Common myeloid progenitor, CD34-positive (primary cell): ENCODE data around the gene MEF2A.

Experiments
- CTCF ChIA-PET: fragments of 350-600 bp; sonication (Branson Sonifier 250); formaldehyde crosslinking; loops from one replicate; lab custom pipeline; 2021; ENCODE audit warnings: antibody characterized with exemption; lab: Charles Lee
- POLR2A ChIA-PET: fragments of 350-600 bp; sonication (Branson Sonifier 250); formaldehyde crosslinking; loops from one replicate; lab custom pipeline; 2021; ENCODE audit warnings: antibody characterized with exemption; lab: Charles Lee
- DNase-seq, 3 donors: peaks; one replicate each; pipeline versions ENCODE4 v3.0.0 to v3.0.0-alpha.2; 2013
- H3K27ac ChIP-seq, 2 experiments: 1 replicate in 1 of 2; 2 replicates in 1 of 2; pipeline ENCODE4 v1.7.0; 2013; ENCODE audit warnings: inconsistent platforms in 2 of 2, low read length in 2 of 2, mild to moderate bottlenecking in 2 of 2, low read depth in 1 of 2, moderate library complexity in 1 of 2; ENCODE audit not compliant: severe bottlenecking in 2 of 2, insufficient read depth in 1 of 2, poor library complexity in 1 of 2
- H3K27me3 ChIP-seq, 5 experiments: replicated peaks in 2 of 5; 1 replicate in 3 of 5; 2 replicates in 2 of 5; pipeline versions ENCODE4 v1.6.1 to v1.7.0; 2013; ENCODE audit warnings: low read length in 4 of 5, mild to moderate bottlenecking in 2 of 5, moderate library complexity in 2 of 5, inconsistent platforms in 1 of 5; ENCODE audit not compliant: insufficient read depth in 5 of 5, control insufficient read depth in 4 of 5
- H3K36me3 ChIP-seq, 4 experiments: 1 replicate in 2 of 4; 2 replicates in 2 of 4; pipeline versions ENCODE4 v1.6.1 to v1.7.0; 2013; ENCODE audit warnings: low read length in 3 of 4, control low read depth in 1 of 4, mild to moderate bottlenecking in 1 of 4; ENCODE audit not compliant: control insufficient read depth in 4 of 4, insufficient read depth in 4 of 4
- H3K4me1 ChIP-seq, 4 experiments: 1 replicate in 3 of 4; 2 replicates in 1 of 4; pipeline versions ENCODE4 v1.6.1 to v1.7.1; 2013; ENCODE audit warnings: low read length in 3 of 4, mild to moderate bottlenecking in 3 of 4, control low read depth in 1 of 4, inconsistent platforms in 1 of 4, moderate library complexity in 1 of 4; ENCODE audit not compliant: control insufficient read depth in 4 of 4, insufficient read depth in 4 of 4; ENCODE audit errors: control extremely low read depth in 1 of 4
- H3K4me3 ChIP-seq, 7 experiments: 1 replicate in 4 of 7; 2 replicates in 3 of 7; pipeline versions ENCODE4 v1.5.1 to v1.7.0; 2013; ENCODE audit warnings: mild to moderate bottlenecking in 7 of 7, low read length in 6 of 7, moderate library complexity in 6 of 7, inconsistent platforms in 2 of 7, low read depth in 2 of 7, control low read depth in 1 of 7; ENCODE audit not compliant: insufficient read depth in 4 of 7, control insufficient read depth in 1 of 7; ENCODE audit errors: extremely low read depth in 1 of 7
- H3K9me3 ChIP-seq, 5 experiments: 1 replicate in 4 of 5; 2 replicates in 1 of 5; pipeline versions ENCODE4 v1.6.1 to v1.7.1; 2013; ENCODE audit warnings: low read length in 4 of 5, mild to moderate bottlenecking in 2 of 5, inconsistent platforms in 1 of 5, low read depth in 1 of 5, moderate library complexity in 1 of 5; ENCODE audit not compliant: control insufficient read depth in 4 of 5, insufficient read depth in 2 of 5; ENCODE audit errors: control extremely low read depth in 1 of 5
- WGBS: methylation state at CpG from one replicate; pipeline ENCODE4 v1.1.5; 2013; ENCODE audit not compliant: insufficient coverage; 5-methylcytosine and 5-hydroxymethylcytosine counted together

The MEF2A gene

GRCh38 chr15:99574048-99574447, 8.3 kb downstream of the MEF2A start:
- Histone ChIP-seq H3K9me3 (peaks cover 0 to 2% (median 0%) of the 10 kb centered on the region in 5 experiments), H3K36me3 (peaks cover 0 to 6% (median 2%) of the 10 kb centered on the region in 4 experiments), H3K4me3 (no peak overlapping the region), H3K4me1 (peaks cover 0 to 4% (median 0%) of the 10 kb centered on the region in 4 experiments), H3K27ac (no peak overlapping the region), H3K27me3 (peaks cover 0 to 1% (median 0%) of the 10 kb centered on the region in 5 experiments)
- ChIA-PET POLR2A (no interaction called here), CTCF (interaction anchor here (1.2 kb wide), 1 partner anchor 130 kb away, joined by 4 read pairs; no protein-coding TSS in a partner anchor)
- no CpG with 5 or more reads among the region's 4 CpGs for WGBS
- no peak for DNase-seq

DNA sequence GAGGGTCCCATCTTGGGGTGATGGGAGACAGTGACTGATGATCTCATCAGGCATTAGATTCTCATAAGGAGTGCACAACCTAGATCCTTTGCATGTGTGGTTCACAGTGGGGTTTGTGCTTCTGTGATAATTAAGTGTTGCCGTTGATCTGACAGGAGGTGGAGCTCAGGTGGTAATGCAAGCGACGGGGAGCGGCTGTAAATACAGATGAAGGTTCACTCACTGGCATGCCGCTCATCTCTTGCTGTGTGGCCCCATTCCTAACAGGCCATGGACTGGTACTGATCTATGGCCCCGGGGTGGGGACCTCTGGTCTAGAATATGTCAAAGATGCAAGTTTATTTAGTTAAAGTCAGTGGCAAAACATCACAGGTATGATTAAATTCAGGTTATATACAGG, 8.7 kb downstream of the MEF2A start:
- 100% methylated on average over 2 of the region's 6 CpGs for WGBS
- ChIA-PET POLR2A (no interaction called here), CTCF (interaction anchor here (1.2 kb wide), 1 partner anchor 130 kb away, joined by 4 read pairs; no protein-coding TSS in a partner anchor)
- Histone ChIP-seq H3K4me3 (no peak overlapping the region), H3K36me3 (peaks cover 0 to 6% (median 2%) of the 10 kb centered on the region in 4 experiments), H3K27ac (no peak overlapping the region), H3K9me3 (peaks cover 0 to 2% (median 0%) of the 10 kb centered on the region in 5 experiments), H3K27me3 (no peaks in the 10 kb centered on the region), H3K4me1 (peaks cover 0 to 4% (median under 1%) of the 10 kb centered on the region in 4 experiments)
- no peak for DNase-seq

GRCh38 chr15:99578809-99579208, 13.0 kb downstream of the MEF2A start:
- ChIA-PET POLR2A (no interaction called here), CTCF (no interaction called here)
- no peak for DNase-seq
- H3K27ac ChIP-seq = no peak overlapping the region
- H3K36me3 ChIP-seq = peaks cover 0 to 8% (median 2%) of the 10 kb centered on the region in 4 experiments
- peaks cover 0 to 2% (median 0%) of the 10 kb centered on the region in 5 experiments for H3K9me3 ChIP-seq
- no peak overlapping the region for H3K4me3 ChIP-seq
- no peaks in the 10 kb centered on the region for H3K27me3 ChIP-seq
- peaks cover 0 to 10% (median 2%) of the 10 kb centered on the region in 4 experiments for H3K4me1 ChIP-seq

- Histone ChIP-seq H3K36me3 (peaks cover 0 to 15% (median 1%) of the 10 kb centered on the region in 4 experiments), H3K4me1 (peaks cover 0 to 10% (median 2%) of the 10 kb centered on the region in 4 experiments), H3K4me3 (no peak overlapping the region), H3K9me3 (peaks cover 0 to 9% (median 0%) of the 10 kb centered on the region in 5 experiments), H3K27ac (no peak overlapping the region), H3K27me3 (no peaks in the 10 kb centered on the region)
- no peak for DNase-seq
- CTCF ChIA-PET = no interaction called here
- no CpG with 5 or more reads among the region's 3 CpGs for WGBS
- POLR2A ChIA-PET = no interaction called here
These were observed 14.3 kb downstream of the MEF2A start for GRCh38 chr15:99580076-99580475.

GRCh38 chr15:99582508-99582960, 16.8 kb downstream of the MEF2A start:
- Histone ChIP-seq H3K9me3 (peaks cover 0 to 26% (median 8%) of the 10 kb centered on the region in 5 experiments), H3K4me1 (peaks cover 0 to 10% (median 2%) of the 10 kb centered on the region in 4 experiments), H3K36me3 (peaks cover 2 to 9% (median 5%) of the 10 kb centered on the region in 4 experiments), H3K4me3 (no peak overlapping the region), H3K27ac (no peak overlapping the region), H3K27me3 (no peaks in the 10 kb centered on the region)
- POLR2A ChIA-PET = no interaction called here
- 100% methylated on average over 3 of the region's 4 CpGs for WGBS
- CTCF ChIA-PET = interaction anchor here (1.6 kb wide), 1 partner anchor 14 kb away, joined by 5 read pairs; no protein-coding TSS in a partner anchor
- no peak for DNase-seq

GRCh38 chr15:99584081-99584600, 18.4 kb downstream of the MEF2A start:
- Histone ChIP-seq H3K9me3 (peaks cover 0 to 28% (median 8%) of the 10 kb centered on the region in 5 experiments), H3K4me3 (no peak overlapping the region), H3K27ac (no peak overlapping the region), H3K4me1 (peaks cover 0 to 10% (median 2%) of the 10 kb centered on the region in 4 experiments), H3K27me3 (no peaks in the 10 kb centered on the region), H3K36me3 (peaks cover 2 to 9% (median 6%) of the 10 kb centered on the region in 4 experiments)
- WGBS = 100% methylated on average over 1 of the region's 2 CpGs
- DNase-seq = no peak
- ChIA-PET CTCF (no interaction called here), POLR2A (no interaction called here)

DNA sequence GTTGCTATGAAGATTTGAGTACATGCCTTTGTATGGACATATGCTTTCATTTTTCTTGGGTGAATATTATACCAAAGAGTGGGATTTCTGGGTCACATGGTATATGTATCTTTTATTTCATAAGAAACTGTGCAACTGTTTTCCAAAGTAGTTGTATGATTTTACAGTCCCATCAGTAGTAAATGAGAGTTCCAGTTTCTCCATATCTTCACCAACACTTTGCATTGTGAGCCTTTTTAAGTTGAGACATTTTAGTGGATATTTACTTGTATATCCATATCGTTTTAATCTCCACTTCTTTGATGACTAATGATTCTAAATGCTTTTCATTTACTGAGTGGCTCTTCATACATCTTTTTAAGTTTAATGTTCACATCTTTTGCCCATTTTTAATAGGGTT, 20.3 kb downstream of the MEF2A start:
- POLR2A ChIA-PET = no interaction called here
- H3K27me3 ChIP-seq = no peaks in the 10 kb centered on the region
- no peak overlapping the region for H3K4me3 ChIP-seq
- no peaks in the 10 kb centered on the region for H3K4me1 ChIP-seq
- H3K9me3 ChIP-seq = peaks cover 0 to 31% (median 12%) of the 10 kb centered on the region in 5 experiments
- no peak overlapping the region for H3K27ac ChIP-seq
- peaks cover 2 to 9% (median 6%) of the 10 kb centered on the region in 4 experiments for H3K36me3 ChIP-seq
- WGBS = no CpG with 5 or more reads among the region's 1 CpG
- CTCF ChIA-PET = no interaction called here
- no peak for DNase-seq
